ENCODE data around the gene BOD1L2. TPM values are rescaled to one million over a fixed set of nuclear protein-coding genes. Genes with fewer than 3 reads are reported as not detected.

The BOD1L2 gene
- total RNA-seq, 4 donors from 2014 or later: not detected

- H3K27ac ChIP-seq: no peak overlapping the region
- H3K9me3 ChIP-seq: peaks cover 0 to 1% (median 0%) of the 10 kb centered on the region in 4 donors
- H3K4me3 ChIP-seq: no peak overlapping the region
- DNase-seq (ENCODE audit: low spot score in 2 of 2): no peak
- WGBS, 2 donors: 80 to 85% methylated on average over 5 of the region's 5 CpGs
- TF ChIP-seq POLR2A (IDR thresholded peaks at IDR 0.05) (no peak), EP300 (IDR thresholded peaks at IDR 0.05) (no peak), CTCF (IDR thresholded peaks at IDR 0.05) (no peak)
- H3K27me3 ChIP-seq: no peaks in the 10 kb centered on the region
- no peaks in the 10 kb centered on the region for H3K4me1 ChIP-seq
- no peaks in the 10 kb centered on the region for H3K36me3 ChIP-seq
Observed at GRCh38 chr18:57131101-57131500, 15.8 kb upstream of the BOD1L2 start.

DNA sequence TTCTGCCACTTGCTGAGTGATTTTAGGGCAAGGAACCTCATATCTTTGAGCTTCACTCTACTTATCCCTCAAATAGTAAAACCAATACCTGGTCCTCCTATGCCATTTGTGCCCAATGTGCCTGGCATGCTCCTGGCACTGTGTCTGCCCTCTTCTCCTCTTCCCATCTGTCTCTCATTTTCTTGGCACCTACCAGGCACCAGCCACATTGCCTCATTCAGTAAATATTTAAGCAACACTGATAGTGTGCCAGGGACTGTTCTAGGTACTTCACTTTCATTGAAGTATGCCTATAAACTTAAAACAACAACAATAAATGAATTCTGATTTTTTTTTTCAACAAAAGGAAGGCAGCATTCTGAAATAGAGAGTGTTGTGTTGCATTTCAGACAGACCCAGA, 15.1 kb upstream of the BOD1L2 start:
- H3K27me3 ChIP-seq: no peaks in the 10 kb centered on the region

GRCh38 chr18:57134618-57135135, 12.2 kb upstream of the BOD1L2 start:
- no peak for TF ChIP-seq POLR2A (IDR thresholded peaks at IDR 0.05)
- no peak for TF ChIP-seq EP300 (IDR thresholded peaks at IDR 0.05)
- TF ChIP-seq CTCF (IDR thresholded peaks at IDR 0.05): no peak
- Histone ChIP-seq H3K27ac (no peak overlapping the region), H3K36me3 (no peaks in the 10 kb centered on the region), H3K4me1 (no peaks in the 10 kb centered on the region), H3K27me3 (no peaks in the 10 kb centered on the region), H3K9me3 (peaks cover 0 to 10% (median 0%) of the 10 kb centered on the region in 4 donors), H3K4me3 (no peak overlapping the region)
- DNase-seq (ENCODE audit: low spot score in 2 of 2): no peak
- WGBS, 2 donors: 44 to 54% methylated on average over 4 of the region's 4 CpGs

More for the DNA sequence above, 15.1 kb upstream of the BOD1L2 start:
- TF ChIP-seq POLR2A (IDR thresholded peaks at IDR 0.05) (no peak), EP300 (IDR thresholded peaks at IDR 0.05) (no peak), CTCF (IDR thresholded peaks at IDR 0.05) (no peak)
- no peak overlapping the region for H3K4me3 ChIP-seq
- H3K9me3 ChIP-seq: peaks cover 0 to 5% (median 0%) of the 10 kb centered on the region in 4 donors
- H3K36me3 ChIP-seq: no peaks in the 10 kb centered on the region
- DNase-seq (ENCODE audit: low spot score in 2 of 2): no peak
- H3K27ac ChIP-seq: no peak overlapping the region
- H3K4me1 ChIP-seq: no peaks in the 10 kb centered on the region

GRCh38 chr18:57135699-57136098, 11.2 kb upstream of the BOD1L2 start:
- Histone ChIP-seq H3K4me3 (no peak overlapping the region), H3K4me1 (no peaks in the 10 kb centered on the region), H3K27me3 (no peaks in the 10 kb centered on the region), H3K9me3 (peaks cover 0 to 10% (median 0%) of the 10 kb centered on the region in 4 donors), H3K36me3 (no peaks in the 10 kb centered on the region), H3K27ac (no peak overlapping the region)
- WGBS, 2 donors: 65 to 66% methylated on average over 4 of the region's 4 CpGs
- no peak for TF ChIP-seq POLR2A (IDR thresholded peaks at IDR 0.05)
- TF ChIP-seq CTCF (IDR thresholded peaks at IDR 0.05): no peak
- no peak for TF ChIP-seq EP300 (IDR thresholded peaks at IDR 0.05)
- DNase-seq (ENCODE audit: low spot score in 2 of 2): no peak

- no peak for DNase-seq (ENCODE audit: low spot score in 2 of 2)
- Histone ChIP-seq H3K4me3 (no peak overlapping the region), H3K27me3 (no peaks in the 10 kb centered on the region), H3K36me3 (no peaks in the 10 kb centered on the region), H3K4me1 (no peaks in the 10 kb centered on the region), H3K27ac (no peak overlapping the region), H3K9me3 (peaks cover 0 to 10% (median 0%) of the 10 kb centered on the region in 4 donors)
- 90 to 94% methylated on average over 3 of the region's 3 CpGs for WGBS, 2 donors
- TF ChIP-seq POLR2A (IDR thresholded peaks at IDR 0.05) (no peak), CTCF (IDR thresholded peaks at IDR 0.05) (no peak), EP300 (IDR thresholded peaks at IDR 0.05) (no peak)
Observed at GRCh38 chr18:57137847-57138246, 9.0 kb upstream of the BOD1L2 start.

Measured in tibial nerve (tissue), 4 donors.